HG03575 (cell line): ENCODE results near the gene ADARB1.

Experiments used
- ATAC-seq: cut with Tn5 transposase; IDR thresholded peaks from one replicate; pipeline ENCODE4 v1.9.1; 2021; ENCODE audit not compliant: unreplicated experiment, insufficient number of reproducible peaks, low FRiP score; ENCODE audit errors: extremely low read depth

The ADARB1 gene

DNA sequence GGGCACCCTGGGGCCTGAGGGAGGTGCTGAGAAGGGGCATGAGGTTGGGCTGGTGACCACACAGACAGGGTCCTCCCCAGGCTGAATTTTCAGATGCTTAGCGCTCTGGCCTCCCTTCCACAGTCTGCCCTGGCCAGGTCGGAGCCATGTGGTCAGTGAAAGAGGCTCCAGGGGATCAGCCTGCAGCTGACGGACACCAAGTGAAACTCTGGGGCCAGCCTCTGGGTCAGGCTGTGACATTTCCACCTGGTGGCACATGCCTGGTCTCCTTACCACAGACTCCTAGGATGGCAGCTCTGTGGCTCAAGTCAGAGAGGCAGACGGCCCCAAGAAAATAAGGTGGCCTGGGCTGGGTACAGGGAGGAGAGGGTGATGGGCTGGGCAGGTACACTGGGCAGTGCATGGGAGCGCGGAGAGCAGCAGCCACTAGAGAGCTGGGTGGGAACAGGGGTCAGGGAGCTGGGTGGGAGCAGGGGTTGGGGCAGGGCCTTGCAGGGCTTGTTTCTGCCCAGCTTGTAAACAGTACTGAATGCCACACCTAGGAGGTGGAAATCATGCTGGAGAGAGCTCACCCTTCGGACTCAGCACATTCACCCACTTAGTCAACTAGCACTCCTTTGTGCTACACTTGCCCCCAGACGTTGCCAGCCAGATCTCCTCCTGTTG, 20.7 kb upstream of the ADARB1 start:
- no peak for ATAC-seq

DNA sequence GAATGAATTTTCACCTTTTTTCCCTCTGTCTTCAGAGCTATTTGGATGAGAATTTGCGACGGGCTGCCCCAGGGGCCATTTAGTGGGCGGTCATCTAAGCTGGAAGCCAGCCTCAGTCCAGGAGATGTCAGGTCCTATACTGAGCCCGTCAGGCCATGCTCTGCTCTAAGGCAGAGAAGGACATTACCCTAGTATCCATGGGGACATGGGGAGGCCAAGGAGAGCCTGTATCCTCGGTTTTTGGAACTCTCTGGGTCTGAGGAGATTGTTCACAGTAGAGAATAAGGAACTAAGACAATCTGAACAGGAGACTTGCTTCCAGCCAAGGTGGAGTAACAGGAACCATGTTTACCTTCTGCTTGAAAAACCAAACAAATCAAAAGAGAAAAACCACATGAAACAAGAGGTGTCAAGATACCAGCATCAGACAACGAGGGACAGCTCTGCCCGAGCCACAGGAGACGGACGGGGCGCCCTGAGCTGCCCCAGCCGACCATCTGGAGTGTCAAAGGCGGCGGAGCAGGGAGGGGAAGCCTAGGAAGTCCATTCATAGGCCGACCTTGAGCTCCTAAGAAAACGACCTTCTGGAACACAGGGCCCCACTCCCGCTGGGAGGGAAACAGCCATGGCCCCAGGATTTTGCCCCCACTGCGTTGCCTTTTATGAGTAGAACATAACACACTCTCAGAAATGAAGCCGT, 20.0 kb upstream of the ADARB1 start:
- no peak for ATAC-seq

- no peak for ATAC-seq
Measured at GRCh38 chr21:45054927-45055612, 19.3 kb upstream of the ADARB1 start.

- no peak for ATAC-seq
Measured at GRCh38 chr21:45055861-45056260, 18.5 kb upstream of the ADARB1 start.

DNA sequence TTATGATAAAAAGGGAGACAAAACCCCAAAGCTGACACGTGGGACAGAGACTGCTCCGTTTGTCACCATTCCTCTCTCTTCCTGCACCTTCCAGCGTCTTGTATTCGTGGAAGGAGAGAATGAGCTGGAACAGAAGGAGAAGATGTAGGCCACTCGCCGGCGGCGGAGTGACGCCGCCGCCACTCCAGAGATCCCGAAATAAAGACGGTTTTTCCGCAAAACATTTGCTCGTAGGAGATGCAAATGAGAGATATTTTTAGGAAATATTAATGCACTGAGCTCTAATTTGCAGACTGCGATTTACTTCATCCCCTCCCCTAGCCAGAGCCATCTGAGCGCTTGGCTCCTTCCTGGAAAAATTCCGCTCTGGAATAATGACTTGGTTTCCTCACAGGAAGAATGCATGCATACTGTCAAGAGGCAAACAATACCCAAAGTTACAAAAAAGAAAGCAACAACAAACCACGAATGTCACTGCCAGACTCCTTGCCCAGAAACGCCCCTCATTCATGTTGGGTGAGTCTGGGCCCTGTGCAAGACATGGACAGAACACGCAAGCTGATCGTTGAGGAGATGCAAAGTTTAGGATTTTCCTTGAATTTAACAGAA, 18.0 kb upstream of the ADARB1 start:
- ATAC-seq = no peak

DNA sequence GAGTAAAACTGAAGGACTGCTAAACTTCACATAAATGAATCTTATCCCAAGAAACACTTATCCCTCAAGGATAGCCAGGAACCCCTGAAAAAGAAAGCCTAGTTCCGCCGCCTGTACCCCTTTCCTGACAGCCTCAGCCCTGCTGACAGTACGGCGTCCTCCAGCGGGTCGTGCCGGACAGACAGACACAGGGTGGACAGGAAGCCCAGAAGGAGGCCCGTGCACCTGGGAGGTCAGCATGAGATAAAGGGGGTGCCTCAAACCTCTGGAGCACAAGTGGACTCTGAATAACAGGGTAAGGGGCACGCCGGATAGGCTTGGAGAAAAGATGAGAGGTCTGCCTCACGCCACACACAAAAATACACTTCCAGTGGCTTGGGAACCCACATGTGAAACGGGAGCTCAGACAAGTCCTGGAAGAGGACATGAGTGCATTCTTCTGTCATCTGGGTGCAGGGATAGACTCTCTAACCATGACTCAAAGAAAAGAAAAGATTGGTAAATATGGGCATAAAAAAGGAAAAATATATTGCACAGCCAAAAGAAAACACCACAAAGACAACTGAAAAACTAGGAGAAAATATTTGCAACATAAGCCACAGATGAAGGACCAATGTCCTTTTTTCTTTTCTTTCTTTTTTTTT, 17.3 kb upstream of the ADARB1 start:
- ATAC-seq = no peak

DNA sequence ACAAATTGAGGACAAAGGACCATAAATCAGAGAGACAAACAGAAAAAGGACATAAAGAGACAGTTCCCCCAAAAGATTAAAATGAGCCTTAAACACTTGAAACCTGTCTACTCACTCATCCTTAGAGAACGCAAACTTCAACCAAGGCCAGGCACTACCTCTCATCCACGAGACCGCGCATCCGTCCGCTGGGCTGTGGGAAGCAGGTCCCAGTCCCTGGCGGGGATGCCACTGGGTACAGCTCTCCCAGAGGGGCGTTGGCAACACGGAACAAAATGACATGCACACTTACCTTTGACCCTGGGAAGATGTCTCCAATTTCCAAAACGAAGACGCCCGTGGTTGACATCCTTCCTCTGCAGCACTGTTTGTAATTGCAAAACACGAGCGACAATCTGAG, 16.5 kb upstream of the ADARB1 start:
- ATAC-seq = no peak

GRCh38 chr21:45059121-45059520, 15.3 kb upstream of the ADARB1 start:
- no peak for ATAC-seq

- ATAC-seq = no peak
Measured at GRCh38 chr21:45060089-45060488, 14.3 kb upstream of the ADARB1 start.

GRCh38 chr21:45060675-45061311, 13.6 kb upstream of the ADARB1 start:
- ATAC-seq = no peak

DNA sequence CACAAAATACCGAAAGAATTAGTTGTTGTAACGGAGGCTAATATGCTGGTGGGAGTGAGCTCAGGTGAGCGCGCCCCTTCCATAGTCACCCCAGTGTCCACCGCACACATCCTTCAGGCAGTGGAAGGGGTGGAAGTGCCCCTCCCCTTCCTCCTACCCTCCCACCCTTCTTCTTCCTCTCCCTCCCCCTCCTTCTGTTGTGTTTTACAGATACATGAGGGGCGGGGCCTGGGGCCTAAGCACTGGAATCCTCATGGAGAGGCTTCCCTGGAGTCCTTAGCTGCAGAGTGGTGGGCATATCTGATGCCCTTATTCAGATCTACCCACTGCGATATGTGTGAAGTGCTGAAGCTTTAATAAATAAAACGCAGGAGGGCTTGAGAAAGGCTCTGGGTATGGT, 10.3 kb upstream of the ADARB1 start:
- ATAC-seq = no peak

DNA sequence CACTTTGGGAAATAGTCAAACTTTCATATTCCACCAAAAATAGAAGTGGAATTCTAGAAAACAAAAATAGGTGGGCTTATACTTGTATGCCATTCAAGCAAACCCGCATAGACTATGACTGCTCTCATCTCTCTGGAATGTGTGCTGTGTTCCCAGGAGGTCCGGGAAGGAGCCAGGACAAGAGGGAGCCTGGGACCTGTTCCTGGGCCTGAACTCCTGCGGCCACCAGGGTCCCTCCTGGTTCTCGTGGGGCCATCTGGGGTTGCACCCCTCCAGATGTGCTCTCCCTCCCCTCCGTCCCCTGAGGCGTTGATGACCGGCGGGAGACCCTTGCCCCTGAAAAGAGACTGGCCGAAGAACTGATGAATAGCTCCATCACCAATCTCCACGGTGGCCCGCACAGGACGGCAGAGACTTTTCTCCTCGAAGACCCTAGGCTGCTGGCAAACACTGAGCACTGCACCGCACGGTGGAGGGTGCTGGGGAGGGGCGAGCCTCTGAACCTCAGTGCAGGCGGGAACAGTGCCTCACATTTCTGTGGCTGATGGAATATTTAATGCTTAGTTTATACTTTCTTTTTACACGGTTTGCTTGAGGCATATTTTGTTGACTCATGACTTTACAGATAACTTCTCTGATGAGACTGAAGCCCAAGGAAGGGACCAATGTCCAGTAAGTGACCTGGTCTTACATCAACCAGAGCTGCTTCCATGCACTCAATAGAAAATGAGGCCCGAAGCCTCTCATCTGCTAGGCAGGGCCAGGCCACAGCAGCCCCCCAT, 9.6 kb upstream of the ADARB1 start:
- no peak for ATAC-seq

- ATAC-seq = no peak
Measured at GRCh38 chr21:45067462-45068285, 6.7 kb upstream of the ADARB1 start.

GRCh38 chr21:45069085-45069484, 5.3 kb upstream of the ADARB1 start:
- ATAC-seq = no peak

DNA sequence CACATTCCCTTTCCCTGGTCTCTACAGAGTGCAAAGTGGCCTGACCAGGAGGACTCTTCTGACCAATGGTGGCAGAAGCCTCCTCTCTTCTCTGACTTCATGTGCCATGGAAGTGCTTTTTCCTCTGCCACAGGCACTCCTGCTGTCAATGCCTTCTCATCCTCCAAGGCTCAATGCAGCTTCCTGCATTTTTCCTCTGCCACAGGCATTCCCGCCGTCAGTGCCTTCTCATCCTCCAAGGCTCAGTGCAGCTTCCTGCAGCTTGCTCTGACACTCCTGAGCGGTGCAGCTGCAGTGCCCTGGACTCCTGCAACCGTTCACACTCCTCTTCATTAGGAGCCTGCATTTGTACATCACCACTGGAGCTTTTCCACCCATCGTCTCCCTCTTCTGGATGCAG, 4.7 kb upstream of the ADARB1 start:
- ATAC-seq = no peak

DNA sequence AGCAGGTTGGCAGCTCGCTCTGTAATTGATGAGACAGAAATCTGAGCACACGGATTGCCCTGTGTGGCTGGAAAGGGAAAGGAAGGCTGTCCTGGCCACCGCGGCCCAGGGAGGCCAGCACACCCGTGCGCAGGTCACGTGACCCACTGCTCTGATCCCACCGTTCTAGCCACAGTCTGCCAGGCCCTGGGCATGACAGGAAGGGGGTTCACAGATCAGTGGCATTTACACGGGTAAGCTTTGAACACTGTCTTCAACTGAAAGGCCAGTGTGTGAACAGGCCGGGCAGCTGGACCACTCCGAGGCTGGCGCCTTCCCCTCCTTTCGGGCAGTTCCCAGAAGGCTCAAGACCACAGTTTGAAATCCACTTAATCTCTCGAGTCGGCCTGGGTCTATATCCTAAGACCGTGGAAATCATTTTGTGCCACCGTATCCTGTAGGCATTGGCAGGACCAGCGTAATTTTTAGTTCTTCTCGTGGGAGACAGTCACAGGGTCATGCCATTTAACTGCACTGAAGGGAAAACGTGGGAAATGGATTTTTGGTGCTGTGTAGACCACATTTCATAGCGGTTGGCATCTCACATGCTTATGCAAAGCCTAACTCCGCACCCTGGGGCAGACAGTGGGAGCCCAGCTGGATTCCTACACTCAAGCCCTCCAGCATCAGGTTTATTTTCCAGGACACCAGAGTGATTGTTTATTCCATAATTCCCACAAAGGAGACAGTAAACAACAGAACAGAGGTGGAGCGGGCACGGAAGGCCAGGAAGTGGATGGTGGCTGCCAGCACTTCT, 3.1 kb upstream of the ADARB1 start:
- no peak for ATAC-seq
